SH-SY5Y (cell line): ENCODE data around the gene CNTNAP5.

Experiments used
- GATA2 ChIP-seq: IDR thresholded peaks from 2 replicates; pipeline ENCODE4 v1.6.1; 2011; ENCODE audit warnings: mild to moderate bottlenecking, low read depth, low read length
- GATA3 ChIP-seq: IDR thresholded peaks from 2 replicates; pipeline ENCODE4 v1.6.1; 2011; ENCODE audit warnings: low read depth, mild to moderate bottlenecking, low read length, moderate library complexity

GRCh38 chr2:124530203-124530602 is 505.1 kb downstream of the CNTNAP5 start:
- no peak for TF ChIP-seq GATA2
- TF ChIP-seq GATA3: no peak
